Uterus (tissue), 2 donors: Measurements from ENCODE around the gene SLC38A10.

Experiments used
- CTCF ChIP-seq, 4 experiments: fragments of 200-600 bp in 2 of 4; fragments of 450-650 bp in 2 of 4; sonication (generic) in 2 of 4; IDR thresholded peaks; one replicate each; pipeline ENCODE4 v1.5.1; 2016 to 2019; ENCODE audit warnings: antibody characterized with exemption in 4 of 4, mild to moderate bottlenecking in 2 of 4, moderate library complexity in 1 of 4
- POLR2A ChIP-seq, 2 donors: fragments of 450-650 bp; IDR thresholded peaks; one replicate each; pipeline ENCODE4 v1.6.1; 2016; ENCODE audit warnings: antibody characterized with exemption in 2 of 2, mild to moderate bottlenecking in 1 of 2, moderate library complexity in 1 of 2

- TF ChIP-seq POLR2A (IDR thresholded peaks at IDR 0.05), result no peak
- TF ChIP-seq CTCF (IDR thresholded peaks at IDR 0.05), result no peak
Measured at GRCh38 chr17:81218459-81218858, 76.6 kb downstream of the SLC38A10 start.
